ENCODE results near the gene SIMC1. TPM values are rescaled to one million over a fixed set of nuclear protein-coding genes. Genes with fewer than 3 reads are reported as not detected.

SIMC1 gene
- polyA plus RNA-seq, 1 of the 3 experiments (the other 2 are of a cell fraction), result 12.4 TPM

- DNase-seq, result peak; percentile 96
- peaks cover 4 to 18% of the 10 kb centered on the region in 2 experiments for H3K36me3 ChIP-seq (replicated peaks in 1 of 2; ENCODE audit: control insufficient read depth in 1 of 2, insufficient read depth in 2 of 2, low read length in 1 of 2)
- peaks cover 10% of the 10 kb centered on the region for H3K79me2 ChIP-seq (ENCODE audit: insufficient read depth)
- POLR2A ChIA-PET, result interaction anchor here (0.7 kb wide), 1 partner anchor 172 kb away, joined by 3 read pairs; the partner anchor contains the start of gene RNF44
- H3K9me3 ChIP-seq, result no peaks in the 10 kb centered on the region
- CTCF ChIA-PET, result no interaction called here
- no peaks in the 10 kb centered on the region for H3K9me2 ChIP-seq
- H4K20me1 ChIP-seq (ENCODE audit: insufficient read depth), result no peaks in the 10 kb centered on the region
- peak within 1 kb of the TSS; percentile 97 for H2AFZ ChIP-seq (ENCODE audit: low read depth)
- TF ChIP-seq RXRA (IDR thresholded peaks at IDR 0.05; ENCODE audit: borderline replicate concordance, low read depth) (no peak), GABPA (IDR thresholded peaks at IDR 0.05; ENCODE audit: low read depth) (no peak), MXI1 (IDR thresholded peaks at IDR 0.05; ENCODE audit: low read depth, low read length) (peak; percentile 95), YY1 (IDR thresholded peaks at IDR 0.05; ENCODE audit: low read depth) (no peak; the same call in 1 of the 2 replicates), FOXM1 (IDR thresholded peaks at IDR 0.05; ENCODE audit: low read depth) (no peak), JUND (IDR thresholded peaks at IDR 0.05) (no peak), TAF1 (IDR thresholded peaks at IDR 0.05; ENCODE audit: borderline replicate concordance, low read depth, low read length) (no peak), EZH2phosphoT487 (IDR thresholded peaks at IDR 0.05; ENCODE audit: borderline replicate concordance, low read depth) (no peak), NRF1 (IDR thresholded peaks at IDR 0.05; ENCODE audit: low read depth, low read length) (peak; percentile 80), NFIC (IDR thresholded peaks at IDR 0.05; ENCODE audit: borderline replicate concordance) (no peak), CTCF (IDR thresholded peaks at IDR 0.05) (no peak), POLR2AphosphoS5 (IDR thresholded peaks at IDR 0.05; ENCODE audit: low read depth, low read length) (no peak; the same call in 1 of the 2 replicates), RCOR1 (IDR thresholded peaks at IDR 0.05; ENCODE audit: low read length) (no peak), GATA2 (CRISPR knock-in tag; IDR thresholded peaks at IDR 0.05) (no peak), CHD2 (IDR thresholded peaks at IDR 0.05; ENCODE audit: low read length, partially characterized antibody) (peak; percentile 60), ZBTB33 (IDR thresholded peaks at IDR 0.05; ENCODE audit: borderline replicate concordance, low read depth) (0 out of 2 replicates have a peak, but pooled peaks have one; percentile 57), MAX (IDR thresholded peaks at IDR 0.05; ENCODE audit: low read depth) (peak; percentile 74), USF1 (IDR thresholded peaks at IDR 0.05; ENCODE audit: borderline replicate concordance, low read depth) (no peak), FOSL2 (IDR thresholded peaks at IDR 0.05; ENCODE audit: borderline replicate concordance, low read depth) (no peak), PBX3 (IDR thresholded peaks at IDR 0.05) (no peak), SIN3A (IDR thresholded peaks at IDR 0.05; ENCODE audit: borderline replicate concordance, low read depth, low read length) (0 out of 2 replicates have a peak, but pooled peaks have one; percentile 28)
- 17% methylated on average over 26 of the region's 108 CpGs for WGBS (ENCODE audit: low lambda C conversion rate)
- H3K27ac ChIP-seq (ENCODE audit: low read depth in 2 of 2, low read length in 1 of 2), result peak within 1 kb of the TSS; percentile 42 to 80; a peak in 3 of 4 replicates
- peak within 1 kb of the TSS; percentile 98 for H3K4me2 ChIP-seq
- H3K4me1 ChIP-seq (ENCODE audit: control insufficient read depth in 1 of 2, insufficient read depth in 2 of 2, low read depth in 1 of 2, low read length in 1 of 2), result peaks cover 0 to 16% of the 10 kb centered on the region in 2 experiments; a peak in 1 of 4 replicates
- H3F3A ChIP-seq (replicated peaks; ENCODE audit: insufficient read depth), result peaks cover 3% of the 10 kb centered on the region
- peak within 1 kb of the TSS; percentile 70 to 87 for H3K4me3 ChIP-seq (ENCODE audit: low read depth in 2 of 2, low read length in 1 of 2)
- H3K9ac ChIP-seq, result peak within 1 kb of the TSS; percentile 75
- no peaks in the 10 kb centered on the region for H3K27me3 ChIP-seq (ENCODE audit: insufficient read depth)
Measured at GRCh38 chr5:176365351-176366231, 127.4 kb downstream of the SIMC1 start, which contains the start of gene ARL10. TSS of gene ARL10 (plus strand) at chr5:176365487. CDS start at chr5:176365564, 77 bp downstream.

Measured in SK-N-SH (cell line).